K562 (cell line): Measurements from ENCODE around the gene GYS1. TPM values are rescaled to one million over a fixed set of nuclear protein-coding genes. Genes with fewer than 3 reads are reported as not detected.

Experiments used
- CCAR2 ChIP-seq: fragments of 200-400 bp; formaldehyde crosslinking; IDR thresholded peaks from 2 replicates; pipeline ENCODE4 v1.6.1; 2017; ENCODE audit warnings: mild to moderate bottlenecking, low read depth, low read length
- CHCHD3 ChIP-seq: fragments of 250-450 bp; sonication (Bioruptor Pico); IDR thresholded peaks from 2 replicates; pipeline ENCODE4 v2.1.2; 2022; ENCODE audit warnings: mild to moderate bottlenecking
- CSDE1 ChIP-seq, 2 experiments: fragments of 450-650 bp; IDR thresholded peaks; 2 replicates each; pipeline ENCODE4 v1.6.1; 2016; ENCODE audit warnings: mild to moderate bottlenecking in 1 of 2
- E2F6 ChIP-seq, 2 experiments: IDR thresholded peaks; 2 replicates each; pipeline ENCODE4 v1.6.1; 2011; ENCODE audit warnings: borderline replicate concordance in 1 of 2, control low read depth in 1 of 2, low read depth in 1 of 2, low read length in 1 of 2, mild to moderate bottlenecking in 1 of 2, mixed read lengths in 1 of 2, moderate library complexity in 1 of 2; ENCODE audit not compliant: insufficient read depth in 1 of 2, insufficient read length in 1 of 2, poor library complexity in 1 of 2, severe bottlenecking in 1 of 2; ENCODE audit errors: extremely low read depth in 1 of 2
- ELK3 ChIP-seq: fragments of 450-650 bp; formaldehyde crosslinking; IDR thresholded peaks from 2 replicates; pipeline ENCODE4 v1.4.0; 2020; ENCODE audit warnings: mild to moderate bottlenecking
- HMBOX1 ChIP-seq: sonication (generic); IDR thresholded peaks from 2 replicates; pipeline ENCODE4 v1.6.1; 2016
- HMG20B ChIP-seq: fragments of 250-450 bp; sonication (Bioruptor Pico); IDR thresholded peaks from 2 replicates; pipeline ENCODE4 v1.5.0; 2021; ENCODE audit warnings: mild to moderate bottlenecking
- HMGN3 ChIP-seq: IDR thresholded peaks from 2 replicates; pipeline ENCODE4 v1.6.1; 2011; ENCODE audit warnings: borderline replicate concordance, low read depth, mild to moderate bottlenecking, mixed read lengths, low read length; ENCODE audit not compliant: insufficient read length; ENCODE audit errors: extremely low read depth
- MAFF ChIP-seq: IDR thresholded peaks from 2 replicates; pipeline ENCODE4 v1.6.1; 2012; ENCODE audit warnings: low read length, improper control_type of control experiment
- MCM2 ChIP-seq: fragments of 450-650 bp; IDR thresholded peaks from 2 replicates; pipeline ENCODE4 v1.6.1; 2017; ENCODE audit warnings: low read depth, mild to moderate bottlenecking
- PTRF ChIP-seq: fragments of 450-650 bp; IDR thresholded peaks from 2 replicates; pipeline ENCODE4 v1.6.1; 2016; ENCODE audit warnings: mild to moderate bottlenecking, missing genetic modification characterization, missing compliant biosample characterization
- SLC30A9 ChIP-seq: fragments of 250-450 bp; sonication (Bioruptor Pico); IDR thresholded peaks from 2 replicates; pipeline ENCODE4 v1.8.0; 2022; ENCODE audit warnings: mild to moderate bottlenecking, moderate library complexity
- TAF7 ChIP-seq: fragments of 450-650 bp; IDR thresholded peaks from 2 replicates; pipeline ENCODE4 v1.6.1; 2016; ENCODE audit warnings: missing genetic modification characterization, missing compliant biosample characterization
- ZNF197 ChIP-seq: fragments of 200-800 bp; sonication (Bioruptor generic); IDR thresholded peaks from 2 replicates; pipeline ENCODE4 v1.6.1; 2016; ENCODE audit warnings: low read depth, missing genetic modification characterization, missing compliant biosample characterization
- ZNF224 ChIP-seq: sonication (generic); formaldehyde crosslinking; IDR thresholded peaks from 2 replicates; pipeline ENCODE4 v1.8.0; 2022; ENCODE audit warnings: mild to moderate bottlenecking, missing genetic modification reagents
- ZNF561 ChIP-seq: fragments of 450-650 bp; formaldehyde crosslinking; conservative IDR thresholded peaks from 2 replicates; pipeline ENCODE4 v1.4.0; 2020; ENCODE audit warnings: mild to moderate bottlenecking, moderate library complexity
- ZNF699 ChIP-seq: fragments of 250-450 bp; sonication (Bioruptor Pico); IDR thresholded peaks from 2 replicates; pipeline ENCODE4 v1.8.0; 2021; ENCODE audit warnings: mild to moderate bottlenecking, moderate library complexity; ENCODE audit not compliant: insufficient replicate concordance
- polyA plus RNA-seq, 8 experiments: library from polyadenylated mRNA; depleted of rRNA in 4 of 8; stranded (reverse) in 5 of 8; unstranded in 3 of 8; fragments of >200 nt; fragmentation: Nextera tagmentation in 2 of 8; fragmentation: Illumina TruSeq in 1 of 8; extraction: Ambion mirVana in 2 of 8; extraction: Trizol in 1 of 8; gene quantifications; 2 replicates each; pipeline versions ENCODE4 v1.2.1 to v1.2.3, GENCODE V29; 2011 to 2014; ENCODE audit warnings: inconsistent platforms in 1 of 8, missing spikeins in 1 of 8
- total RNA-seq, 7 experiments: library from RNA; depleted of rRNA in 6 of 7; stranded (reverse); fragments of >200 nt in 6 of 7; fragmentation: Illumina TruSeq in 2 of 7; extraction: Trizol in 2 of 7; gene quantifications; 2 replicates each; pipeline versions ENCODE4 v1.2.1 to v1.2.3, GENCODE V29; 2011 to 2021; ENCODE audit warnings: low replicate concordance in 1 of 7
- TF ChIP-seq, protein P1 (sequence below): sonication (generic); formaldehyde crosslinking; IDR thresholded peaks from 2 replicates; pipeline ENCODE4 v1.8.0; 2022; ENCODE audit warnings: mild to moderate bottlenecking, missing genetic modification reagents
- TF ChIP-seq, protein P2 (sequence below), 3 experiments: IDR thresholded peaks in 2 of 3; conservative IDR thresholded peaks in 1 of 3; 2 replicates each; pipeline ENCODE4 v1.5.1; 2011 to 2012; ENCODE audit warnings: low read length in 3 of 3, mild to moderate bottlenecking in 3 of 3, control low read depth in 2 of 3, improper control_type of control experiment in 1 of 3, inconsistent platforms in 1 of 3, low read depth in 1 of 3, mixed read lengths in 1 of 3, moderate library complexity in 1 of 3; ENCODE audit not compliant: insufficient read depth in 2 of 3

Gene GYS1
- total and polyA plus RNA-seq, 9 of the 15 experiments (the other 6 are each of a cell fraction or from before 2014, with no cell fraction given) = 1.9 to 31.1 (median 15.2) TPM

- no peak; the same call in 1 of the 2 replicates for TF ChIP-seq TAF7 (tag)
- TF ChIP-seq, protein P1, sequence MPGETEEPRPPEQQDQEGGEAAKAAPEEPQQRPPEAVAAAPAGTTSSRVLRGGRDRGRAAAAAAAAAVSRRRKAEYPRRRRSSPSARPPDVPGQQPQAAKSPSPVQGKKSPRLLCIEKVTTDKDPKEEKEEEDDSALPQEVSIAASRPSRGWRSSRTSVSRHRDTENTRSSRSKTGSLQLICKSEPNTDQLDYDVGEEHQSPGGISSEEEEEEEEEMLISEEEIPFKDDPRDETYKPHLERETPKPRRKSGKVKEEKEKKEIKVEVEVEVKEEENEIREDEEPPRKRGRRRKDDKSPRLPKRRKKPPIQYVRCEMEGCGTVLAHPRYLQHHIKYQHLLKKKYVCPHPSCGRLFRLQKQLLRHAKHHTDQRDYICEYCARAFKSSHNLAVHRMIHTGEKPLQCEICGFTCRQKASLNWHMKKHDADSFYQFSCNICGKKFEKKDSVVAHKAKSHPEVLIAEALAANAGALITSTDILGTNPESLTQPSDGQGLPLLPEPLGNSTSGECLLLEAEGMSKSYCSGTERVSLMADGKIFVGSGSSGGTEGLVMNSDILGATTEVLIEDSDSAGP (CRISPR knock-in tag) = no peak
- TF ChIP-seq MCM2 = peak; percentile 80
- no peak for TF ChIP-seq CSDE1 (IDR thresholded peaks at IDR 0.05)
- no peak for TF ChIP-seq CCAR2
- no peak for TF ChIP-seq CHCHD3 (CRISPR knock-in tag)
- TF ChIP-seq ZNF197 (CRISPR knock-in tag) = 0 out of 2 replicates have a peak, but pooled peaks have one; percentile 63
- peak; percentile 65 for TF ChIP-seq HMGN3
- no peak for TF ChIP-seq ZNF699 (CRISPR knock-in tag)
- TF ChIP-seq HMBOX1 = no peak
- TF ChIP-seq, protein P2, sequence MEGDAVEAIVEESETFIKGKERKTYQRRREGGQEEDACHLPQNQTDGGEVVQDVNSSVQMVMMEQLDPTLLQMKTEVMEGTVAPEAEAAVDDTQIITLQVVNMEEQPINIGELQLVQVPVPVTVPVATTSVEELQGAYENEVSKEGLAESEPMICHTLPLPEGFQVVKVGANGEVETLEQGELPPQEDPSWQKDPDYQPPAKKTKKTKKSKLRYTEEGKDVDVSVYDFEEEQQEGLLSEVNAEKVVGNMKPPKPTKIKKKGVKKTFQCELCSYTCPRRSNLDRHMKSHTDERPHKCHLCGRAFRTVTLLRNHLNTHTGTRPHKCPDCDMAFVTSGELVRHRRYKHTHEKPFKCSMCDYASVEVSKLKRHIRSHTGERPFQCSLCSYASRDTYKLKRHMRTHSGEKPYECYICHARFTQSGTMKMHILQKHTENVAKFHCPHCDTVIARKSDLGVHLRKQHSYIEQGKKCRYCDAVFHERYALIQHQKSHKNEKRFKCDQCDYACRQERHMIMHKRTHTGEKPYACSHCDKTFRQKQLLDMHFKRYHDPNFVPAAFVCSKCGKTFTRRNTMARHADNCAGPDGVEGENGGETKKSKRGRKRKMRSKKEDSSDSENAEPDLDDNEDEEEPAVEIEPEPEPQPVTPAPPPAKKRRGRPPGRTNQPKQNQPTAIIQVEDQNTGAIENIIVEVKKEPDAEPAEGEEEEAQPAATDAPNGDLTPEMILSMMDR (IDR thresholded peaks at IDR 0.05 in 2 of 3, conservative IDR thresholded peaks at IDR 0.05 in 1 of 3; ENCODE audit: insufficient read depth in 2 of 3, low read depth in 1 of 3, low read length in 3 of 3) = no peak
- TF ChIP-seq ELK3 (CRISPR knock-in tag) = no peak
- TF ChIP-seq SLC30A9 (CRISPR knock-in tag) = no peak
- no peak for TF ChIP-seq PTRF
- no peak for TF ChIP-seq E2F6 (IDR thresholded peaks at IDR 0.05; ENCODE audit: borderline replicate concordance in 1 of 2, extremely low read depth in 1 of 2, insufficient read depth in 1 of 2, insufficient read length in 1 of 2, low read depth in 1 of 2, low read length in 1 of 2, poor library complexity in 1 of 2, severe bottlenecking in 1 of 2)
- no peak for TF ChIP-seq ZNF561 (CRISPR knock-in tag)
- no peak for TF ChIP-seq MAFF
- TF ChIP-seq HMG20B = no peak
- no peak for TF ChIP-seq ZNF224 (CRISPR knock-in tag)
Observed at GRCh38 chr19:48962029-48962848, 30.9 kb downstream of the GYS1 start (continued).
